Spinal cord (tissue), 10 donors: Measurements from ENCODE around the gene TOP3A. TPM values are rescaled to one million over a fixed set of nuclear protein-coding genes. Genes with fewer than 3 reads are reported as not detected.

ENCODE experiments used
- DNase-seq, 6 donors: peaks; one replicate each; pipeline versions ENCODE4 v3.0.0 to v3.0.0-alpha.2; 2013 to 2015; ENCODE audit warnings: low spot score in 6 of 6, low read depth in 4 of 6
- H3K27ac ChIP-seq: one replicate; pipeline ENCODE4 v1.5.1; 2013; ENCODE audit warnings: low read depth, low read length, control low read depth
- H3K27me3 ChIP-seq: one replicate; pipeline ENCODE4 v1.6.1; 2013; ENCODE audit warnings: low read length; ENCODE audit not compliant: control insufficient read depth, insufficient read depth
- H3K36me3 ChIP-seq: one replicate; pipeline ENCODE4 v1.6.1; 2013; ENCODE audit warnings: low read length; ENCODE audit not compliant: control insufficient read depth, insufficient read depth
- H3K4me1 ChIP-seq: one replicate; pipeline ENCODE4 v1.6.1; 2013; ENCODE audit warnings: low read length; ENCODE audit not compliant: control insufficient read depth, insufficient read depth
- H3K4me3 ChIP-seq: one replicate; pipeline ENCODE4 v1.5.1; 2013; ENCODE audit warnings: low read depth, low read length, control low read depth
- H3K9me3 ChIP-seq: one replicate; pipeline ENCODE4 v1.6.1; 2013; ENCODE audit warnings: low read length; ENCODE audit not compliant: control insufficient read depth, insufficient read depth
- WGBS: methylation state at CpG from one replicate; pipeline ENCODE4 v1.1.5; 2013; ENCODE audit warnings: missing lambda C conversion rate; ENCODE audit not compliant: insufficient coverage; 5-methylcytosine and 5-hydroxymethylcytosine counted together
- polyA plus RNA-seq, 2 donors: library from polyadenylated mRNA; unstranded; fragments of 120-200 nt; gene quantifications; one replicate each; pipeline ENCODE4 v1.2.1, GENCODE V29; 2013; ENCODE audit not compliant: insufficient read length in 2 of 2
- total RNA-seq, 2 donors: library from RNA; depleted of rRNA in 1 of 2; stranded (reverse); fragments of 120-200 nt in 1 of 2; fragments of >200 nt in 1 of 2; gene quantifications; one replicate each; pipeline versions ENCODE4 v1.2.3 to v1.2.4, GENCODE V29; 2013 to 2014
- donor health status: healthy.

TOP3A gene
- total and polyA plus RNA-seq, 4 donors, result 28.1 to 70.6 (median 39.9) TPM

DNA sequence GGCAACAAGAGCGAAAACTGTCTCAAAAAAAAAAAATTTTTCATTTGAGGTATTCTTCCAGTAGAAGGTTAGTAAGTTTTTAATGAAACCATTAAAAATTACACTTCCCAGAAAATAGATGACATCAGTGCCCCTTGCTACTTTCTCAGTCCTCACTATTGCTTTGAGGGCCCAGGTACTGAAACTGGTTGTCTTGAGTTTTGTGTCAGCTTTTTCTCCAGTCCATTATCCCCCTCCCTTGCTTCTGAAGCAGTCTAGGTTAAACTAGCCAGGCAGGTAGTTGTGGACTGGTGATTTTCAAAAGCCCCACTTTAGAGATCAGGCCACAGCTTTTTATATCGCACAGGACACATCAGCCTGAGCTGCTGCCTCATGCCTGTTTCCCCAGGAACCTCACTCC is 11.2 kb upstream of the TOP3A start:
- Histone ChIP-seq H3K4me1 (peaks cover 5% of the 10 kb centered on the region), H3K36me3 (peaks cover 80% of the 10 kb centered on the region), H3K27me3 (no peaks in the 10 kb centered on the region), H3K27ac (no peak overlapping the region), H3K4me3 (no peak overlapping the region), H3K9me3 (no peaks in the 10 kb centered on the region)
- no CpG with 5 or more reads among the region's 2 CpGs for WGBS
- DNase-seq, result no peak

DNA sequence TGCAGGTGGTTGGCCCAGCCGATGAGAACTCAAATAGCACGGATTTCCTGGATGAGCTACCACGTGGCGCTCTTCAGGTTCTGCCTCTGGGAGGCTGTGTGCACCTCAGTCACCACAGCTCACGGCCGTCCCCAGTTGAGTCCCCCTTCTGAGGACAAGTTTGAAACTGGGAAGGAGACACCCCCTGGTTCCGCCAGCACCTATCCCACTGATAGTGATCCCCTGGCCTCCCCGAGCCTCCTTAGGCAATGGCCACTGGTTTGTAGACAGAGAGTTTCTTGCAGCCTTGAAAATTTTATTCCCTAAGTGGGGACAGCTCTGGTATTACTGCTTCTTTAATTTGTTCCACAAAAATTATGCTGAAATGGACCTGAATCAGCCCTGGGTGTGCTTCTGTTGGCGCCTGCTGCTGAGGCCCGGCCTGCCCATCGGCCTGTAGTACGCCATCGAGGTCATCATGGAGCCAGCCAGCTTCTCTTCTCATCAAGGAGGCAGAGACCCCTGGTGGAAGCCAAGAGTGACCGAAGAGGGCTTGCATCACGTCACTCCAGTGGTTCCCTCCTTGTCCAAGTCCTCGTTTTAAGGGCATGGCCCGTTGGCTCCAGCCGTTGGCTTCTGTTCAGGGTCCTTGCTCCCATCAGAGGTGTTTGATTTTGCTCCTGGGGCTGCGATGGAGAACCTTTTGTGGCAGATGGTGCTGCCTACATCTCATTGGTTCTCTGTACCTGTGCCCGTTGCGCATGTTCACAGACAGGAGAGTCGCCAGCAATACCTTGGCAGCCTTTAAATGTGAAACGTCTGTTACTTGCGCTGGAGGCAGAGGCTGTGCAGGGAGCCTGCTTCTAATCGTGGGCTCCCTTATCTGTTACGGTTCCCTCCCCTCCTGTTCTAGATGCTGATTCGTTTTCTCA is 9.6 kb upstream of the TOP3A start:
- peak in 1 of 6 donors; percentile 56 for DNase-seq
- Histone ChIP-seq H3K4me3 (no peak overlapping the region), H3K9me3 (no peaks in the 10 kb centered on the region), H3K27ac (no peak overlapping the region), H3K4me1 (peaks cover 20% of the 10 kb centered on the region), H3K36me3 (peaks cover 73% of the 10 kb centered on the region), H3K27me3 (no peaks in the 10 kb centered on the region)
- WGBS, result 93% methylated on average over 23 of the region's 27 CpGs

- DNase-seq, result no peak
- Histone ChIP-seq H3K4me3 (no peak overlapping the region), H3K27ac (no peak overlapping the region), H3K9me3 (no peaks in the 10 kb centered on the region), H3K36me3 (peaks cover 73% of the 10 kb centered on the region), H3K27me3 (no peaks in the 10 kb centered on the region), H3K4me1 (peaks cover 27% of the 10 kb centered on the region)
- WGBS, result 91% methylated on average over 16 of the region's 16 CpGs
Observed at GRCh38 chr17:18323507-18324139, 8.8 kb upstream of the TOP3A start.

- peaks cover 34% of the 10 kb centered on the region for H3K4me1 ChIP-seq
- WGBS, result 79% methylated on average over 3 of the region's 3 CpGs
- no peak for DNase-seq
Observed at GRCh38 chr17:18323007-18323406, 8.2 kb upstream of the TOP3A start.

DNA sequence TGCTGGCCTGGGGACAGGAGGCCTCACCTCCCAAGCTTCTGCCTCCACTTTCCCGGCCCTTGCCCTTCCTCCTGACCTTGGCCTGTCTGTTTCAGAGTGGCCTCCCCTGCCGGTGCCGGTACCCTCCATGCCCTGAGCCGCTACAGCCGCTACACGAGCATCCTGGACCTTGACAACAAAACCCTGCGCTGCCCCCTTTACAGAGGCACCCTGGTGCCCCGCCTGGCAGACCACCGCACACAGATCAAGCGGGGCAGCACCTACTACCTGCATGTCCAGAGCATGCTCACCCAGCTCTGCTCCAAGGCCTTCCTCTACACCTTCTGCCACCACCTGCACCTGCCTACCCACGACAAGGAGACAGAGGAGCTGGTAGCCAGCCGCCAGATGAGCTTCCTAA is 7.7 kb upstream of the TOP3A start:
- H3K36me3 ChIP-seq, result peaks cover 77% of the 10 kb centered on the region
- no peaks in the 10 kb centered on the region for H3K9me3 ChIP-seq
- H3K27ac ChIP-seq, result no peak overlapping the region
- no peaks in the 10 kb centered on the region for H3K27me3 ChIP-seq
- 92% methylated on average over 10 of the region's 12 CpGs for WGBS
- peaks cover 38% of the 10 kb centered on the region for H3K4me1 ChIP-seq
- no peak overlapping the region for H3K4me3 ChIP-seq
- no peak for DNase-seq

More at GRCh38 chr17:18323007-18323406, 8.2 kb upstream of the TOP3A start:
- Histone ChIP-seq H3K9me3 (no peaks in the 10 kb centered on the region), H3K27me3 (no peaks in the 10 kb centered on the region), H3K4me3 (no peak overlapping the region), H3K36me3 (peaks cover 75% of the 10 kb centered on the region), H3K27ac (no peak overlapping the region)

- Histone ChIP-seq H3K4me1 (peaks cover 50% of the 10 kb centered on the region), H3K4me3 (no peak overlapping the region), H3K9me3 (no peaks in the 10 kb centered on the region), H3K27ac (no peak overlapping the region), H3K36me3 (peaks cover 71% of the 10 kb centered on the region), H3K27me3 (no peaks in the 10 kb centered on the region)
- 100% methylated on average over 1 of the region's 5 CpGs for WGBS
- DNase-seq, result no peak
Observed at GRCh38 chr17:18321309-18321708, 6.5 kb upstream of the TOP3A start.

- H3K27me3 ChIP-seq, result no peaks in the 10 kb centered on the region
- peaks cover 66% of the 10 kb centered on the region for H3K36me3 ChIP-seq
- H3K9me3 ChIP-seq, result no peaks in the 10 kb centered on the region
- peaks cover 60% of the 10 kb centered on the region for H3K4me1 ChIP-seq
- no peak overlapping the region for H3K27ac ChIP-seq
- DNase-seq, result no peak
- H3K4me3 ChIP-seq, result no peak overlapping the region
- WGBS, result 91% methylated on average over 7 of the region's 7 CpGs
Observed at GRCh38 chr17:18320301-18320700, 5.5 kb upstream of the TOP3A start.

DNA sequence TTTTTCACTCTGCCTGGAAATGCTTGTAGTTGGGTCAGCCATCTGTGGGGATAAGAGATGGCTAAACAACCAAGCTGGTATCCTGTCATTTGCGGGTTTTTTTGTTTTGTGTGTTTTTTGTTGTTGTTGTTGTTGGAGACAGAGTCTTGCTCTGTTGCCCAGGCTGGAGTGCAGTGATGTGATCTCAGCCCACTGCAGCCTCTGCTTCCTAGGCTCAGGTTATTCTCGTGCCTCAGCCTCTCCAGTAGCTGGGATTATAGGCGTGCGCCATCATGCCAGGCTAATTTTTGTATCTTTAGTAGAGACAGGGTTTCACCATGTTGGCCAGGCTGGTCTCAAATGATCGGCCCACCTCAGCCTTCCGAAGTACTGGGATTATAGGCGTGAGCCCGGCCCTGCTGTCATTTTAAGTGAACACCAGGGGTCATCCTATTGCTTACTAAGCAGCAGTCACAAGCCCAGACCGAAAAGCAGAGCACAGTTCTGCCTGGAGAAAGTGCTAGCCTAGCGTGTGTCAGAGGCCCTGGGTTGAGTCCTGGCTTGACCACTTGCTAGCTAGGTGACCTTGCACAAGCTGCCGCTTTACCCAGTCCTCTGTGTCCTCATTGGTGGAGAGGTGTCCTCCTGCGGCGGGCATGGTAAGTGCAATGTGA is 4.9 kb upstream of the TOP3A start:
- DNase-seq, result peak in 5 of 6 donors; percentile 3 to 75 (median 23)
- Histone ChIP-seq H3K27ac (no peak overlapping the region), H3K4me3 (no peak overlapping the region), H3K9me3 (no peaks in the 10 kb centered on the region), H3K27me3 (no peaks in the 10 kb centered on the region), H3K36me3 (peaks cover 62% of the 10 kb centered on the region), H3K4me1 (peaks cover 62% of the 10 kb centered on the region)
- whole genome bisulfite sequencing, result 50% methylated on average over 11 of the region's 13 CpGs

GRCh38 chr17:18318771-18319450 is 4.1 kb upstream of the TOP3A start:
- Histone ChIP-seq H3K27me3 (no peaks in the 10 kb centered on the region), H3K36me3 (peaks cover 53% of the 10 kb centered on the region), H3K9me3 (no peaks in the 10 kb centered on the region), H3K4me1 (peaks cover 64% of the 10 kb centered on the region), H3K27ac (no peak overlapping the region), H3K4me3 (no peak overlapping the region)
- no peak for DNase-seq
- WGBS, result 91% methylated on average over 15 of the region's 18 CpGs
